GM12878 (cell line): ENCODE measurements around the gene CALM3.

Experiments used
- BCLAF1 ChIP-seq: fragments of 450-650 bp; IDR thresholded peaks from 2 replicates; pipeline ENCODE4 v1.6.1; 2017; ENCODE audit warnings: antibody characterized with exemption, mild to moderate bottlenecking, moderate library complexity
- EED ChIP-seq: sonication (generic); IDR thresholded peaks from 2 replicates; pipeline ENCODE4 v1.6.1; 2016; ENCODE audit warnings: antibody characterized with exemption, low read depth
- MAX ChIP-seq: IDR thresholded peaks from 2 replicates; pipeline ENCODE4 v1.6.1; 2012; ENCODE audit warnings: low read depth, low read length, improper control_type of control experiment
- PKNOX1 ChIP-seq: fragments of 450-650 bp; IDR thresholded peaks from 2 replicates; pipeline ENCODE4 v1.6.1; 2016; ENCODE audit warnings: mild to moderate bottlenecking
- POLR2AphosphoS5 ChIP-seq: IDR thresholded peaks from 2 replicates; pipeline ENCODE4 v1.6.1; 2011; ENCODE audit warnings: mild to moderate bottlenecking, low read length, inconsistent platforms
- SUZ12 ChIP-seq: fragments of 200-600 bp; sonication (generic); IDR thresholded peaks from one replicate; pipeline ENCODE4 v1.6.1; 2018; ENCODE audit warnings: antibody characterized with exemption, mild to moderate bottlenecking; ENCODE audit not compliant: unreplicated experiment
- ZSCAN29 ChIP-seq: fragments of 450-650 bp; IDR thresholded peaks from 2 replicates; pipeline ENCODE4 v1.6.1; 2017; ENCODE audit warnings: mild to moderate bottlenecking, moderate library complexity
- TF ChIP-seq, protein P1 (sequence below), 3 experiments: IDR thresholded peaks in 2 of 3; conservative IDR thresholded peaks in 1 of 3; 2 replicates each; pipeline ENCODE4 v1.5.1; 2011; ENCODE audit warnings: low read depth in 3 of 3, low read length in 3 of 3, mild to moderate bottlenecking in 3 of 3, control low read depth in 2 of 3, moderate library complexity in 2 of 3, inconsistent platforms in 1 of 3, mixed read lengths in 1 of 3; ENCODE audit not compliant: control insufficient read depth in 2 of 3, insufficient read depth in 1 of 3; ENCODE audit errors: extremely low read depth in 1 of 3

GRCh38 chr19:46614114-46614722 lies 13.1 kb downstream of the CALM3 start:
- TF ChIP-seq, protein P1, sequence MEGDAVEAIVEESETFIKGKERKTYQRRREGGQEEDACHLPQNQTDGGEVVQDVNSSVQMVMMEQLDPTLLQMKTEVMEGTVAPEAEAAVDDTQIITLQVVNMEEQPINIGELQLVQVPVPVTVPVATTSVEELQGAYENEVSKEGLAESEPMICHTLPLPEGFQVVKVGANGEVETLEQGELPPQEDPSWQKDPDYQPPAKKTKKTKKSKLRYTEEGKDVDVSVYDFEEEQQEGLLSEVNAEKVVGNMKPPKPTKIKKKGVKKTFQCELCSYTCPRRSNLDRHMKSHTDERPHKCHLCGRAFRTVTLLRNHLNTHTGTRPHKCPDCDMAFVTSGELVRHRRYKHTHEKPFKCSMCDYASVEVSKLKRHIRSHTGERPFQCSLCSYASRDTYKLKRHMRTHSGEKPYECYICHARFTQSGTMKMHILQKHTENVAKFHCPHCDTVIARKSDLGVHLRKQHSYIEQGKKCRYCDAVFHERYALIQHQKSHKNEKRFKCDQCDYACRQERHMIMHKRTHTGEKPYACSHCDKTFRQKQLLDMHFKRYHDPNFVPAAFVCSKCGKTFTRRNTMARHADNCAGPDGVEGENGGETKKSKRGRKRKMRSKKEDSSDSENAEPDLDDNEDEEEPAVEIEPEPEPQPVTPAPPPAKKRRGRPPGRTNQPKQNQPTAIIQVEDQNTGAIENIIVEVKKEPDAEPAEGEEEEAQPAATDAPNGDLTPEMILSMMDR (IDR thresholded peaks at IDR 0.05 in 2 of 3, conservative IDR thresholded peaks at IDR 0.05 in 1 of 3; ENCODE audit: control insufficient read depth in 2 of 3, extremely low read depth in 1 of 3, insufficient read depth in 1 of 3, low read depth in 3 of 3, low read length in 3 of 3) = peak; percentile 88 to 92 (median 89)
- no peak for TF ChIP-seq ZSCAN29
- peak; percentile 50; the same call in 1 of the 2 replicates for TF ChIP-seq EED
- no peak for TF ChIP-seq PKNOX1
- no peak for TF ChIP-seq MAX
- TF ChIP-seq POLR2AphosphoS5 = no peak
- TF ChIP-seq BCLAF1 = no peak
- no peak for TF ChIP-seq SUZ12
